Measurements from ENCODE around the gene FOLR2.

DNA sequence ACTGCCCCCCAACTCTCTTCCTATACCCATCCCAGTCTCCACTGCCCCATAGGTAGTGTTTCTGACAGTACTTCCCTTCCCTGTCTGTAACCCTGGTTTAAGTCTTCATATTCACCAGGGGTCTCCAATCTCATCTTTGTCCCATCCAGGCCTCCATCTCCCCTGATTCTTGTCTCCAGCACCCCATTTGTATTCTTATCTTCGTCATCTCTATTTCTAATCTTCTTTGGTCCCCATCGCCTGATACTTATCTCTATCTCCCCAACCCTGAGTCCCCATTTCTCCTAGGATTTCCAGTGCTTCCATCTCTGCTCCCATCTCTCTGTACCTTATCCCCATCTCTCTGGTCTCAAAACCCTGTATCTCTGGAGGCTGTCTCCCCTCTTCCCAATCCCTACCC lies 25.5 kb downstream of the FOLR2 start:
- TF ChIP-seq, protein P1, sequence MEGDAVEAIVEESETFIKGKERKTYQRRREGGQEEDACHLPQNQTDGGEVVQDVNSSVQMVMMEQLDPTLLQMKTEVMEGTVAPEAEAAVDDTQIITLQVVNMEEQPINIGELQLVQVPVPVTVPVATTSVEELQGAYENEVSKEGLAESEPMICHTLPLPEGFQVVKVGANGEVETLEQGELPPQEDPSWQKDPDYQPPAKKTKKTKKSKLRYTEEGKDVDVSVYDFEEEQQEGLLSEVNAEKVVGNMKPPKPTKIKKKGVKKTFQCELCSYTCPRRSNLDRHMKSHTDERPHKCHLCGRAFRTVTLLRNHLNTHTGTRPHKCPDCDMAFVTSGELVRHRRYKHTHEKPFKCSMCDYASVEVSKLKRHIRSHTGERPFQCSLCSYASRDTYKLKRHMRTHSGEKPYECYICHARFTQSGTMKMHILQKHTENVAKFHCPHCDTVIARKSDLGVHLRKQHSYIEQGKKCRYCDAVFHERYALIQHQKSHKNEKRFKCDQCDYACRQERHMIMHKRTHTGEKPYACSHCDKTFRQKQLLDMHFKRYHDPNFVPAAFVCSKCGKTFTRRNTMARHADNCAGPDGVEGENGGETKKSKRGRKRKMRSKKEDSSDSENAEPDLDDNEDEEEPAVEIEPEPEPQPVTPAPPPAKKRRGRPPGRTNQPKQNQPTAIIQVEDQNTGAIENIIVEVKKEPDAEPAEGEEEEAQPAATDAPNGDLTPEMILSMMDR (IDR thresholded peaks at IDR 0.05) = no peak
- TF ChIP-seq POLR2A (IDR thresholded peaks at IDR 0.05) = no peak
- no peak for TF ChIP-seq POLR2AphosphoS5 (IDR thresholded peaks at IDR 0.05; ENCODE audit: insufficient read depth in 1 of 2, low read depth in 1 of 2)
